Kidney (tissue), 14 donors: ENCODE results near the gene RNF8. TPM values are rescaled to one million over a fixed set of nuclear protein-coding genes. Genes with fewer than 3 reads are reported as not detected.

ENCODE experiments used
- DNase-seq, 5 donors: peaks; one replicate each; pipeline ENCODE4 v3.0.0-alpha.2; 2013 to 2020
- FAIRE-seq: peaks from 2 replicates; lab custom pipeline; 2012; peaks lifted over from hg19 to GRCh38; lab: Jason Lieb, UNC
- H3K27ac ChIP-seq, 2 donors: one replicate each; pipeline ENCODE4 v1.7.0; 2013; ENCODE audit warnings: low read depth in 2 of 2, low read length in 2 of 2, inconsistent platforms in 1 of 2
- H3K27me3 ChIP-seq: one replicate; pipeline ENCODE4 v1.7.1; 2013; ENCODE audit warnings: low read length, inconsistent platforms; ENCODE audit not compliant: control insufficient read depth, insufficient read depth
- H3K36me3 ChIP-seq, 3 donors: one replicate each; pipeline versions ENCODE4 v1.7.0 to v1.7.1; 2013; ENCODE audit warnings: low read length in 3 of 3, control low read depth in 1 of 3, inconsistent platforms in 1 of 3; ENCODE audit not compliant: insufficient read depth in 3 of 3, control insufficient read depth in 2 of 3
- H3K4me1 ChIP-seq, 3 donors: one replicate each; pipeline versions ENCODE4 v1.7.0 to v1.7.1; 2013; ENCODE audit warnings: low read length in 3 of 3, inconsistent platforms in 1 of 3, low read depth in 1 of 3; ENCODE audit not compliant: control insufficient read depth in 2 of 3, insufficient read depth in 2 of 3
- H3K4me3 ChIP-seq, 3 donors: one replicate each; pipeline versions ENCODE4 v1.7.0 to v1.8.1; 2013; ENCODE audit warnings: low read length in 3 of 3, control low read depth in 1 of 3, inconsistent platforms in 1 of 3
- H3K9ac ChIP-seq, 3 donors: one replicate each; pipeline versions ENCODE4 v1.7.0 to v1.7.1; 2013; ENCODE audit warnings: low read length in 3 of 3, control low read depth in 1 of 3, inconsistent platforms in 1 of 3
- H3K9me3 ChIP-seq, 3 donors: one replicate each; pipeline versions ENCODE4 v1.7.0 to v1.7.1; 2013; ENCODE audit warnings: low read length in 3 of 3, control low read depth in 1 of 3, inconsistent platforms in 1 of 3; ENCODE audit not compliant: control insufficient read depth in 2 of 3, insufficient read depth in 1 of 3
- intact Hi-C: fragments of 100-400 bp; cut with DNase I; formaldehyde crosslinking; loops from one replicate; pipeline ENCODE4 v1.11.1; 2022
- polyA plus RNA-seq: library from polyadenylated mRNA; stranded (reverse); fragments of 350-450 nt; fragmentation: Illumina TruSeq; extraction: RNeasy Lipid Tissue Mini Kit (QIAGEN cat#74804); gene quantifications from one replicate; pipeline ENCODE4 v1.2.3, GENCODE V29; 2014; ENCODE audit warnings: low read depth, low replicate concordance; ENCODE audit not compliant: insufficient read depth
- total RNA-seq: library from RNA; stranded (reverse); fragmentation: NEBNext Ultra II Directional; extraction: Animal tissue kit (Norgen Biotek cat#: 25700); gene quantifications from one replicate; pipeline ENCODE4 v1.2.1, GENCODE V29; 2021
- TF ChIP-seq, protein P1 (sequence below): IDR thresholded peaks from 3 replicates; pipeline ENCODE4 v1.5.1; 2012; ENCODE audit warnings: mild to moderate bottlenecking, moderate library complexity, borderline replicate concordance; ENCODE audit not compliant: insufficient read depth; ENCODE audit errors: extremely low read depth
- donor health status: control.
- donor health status: control.
- donor health status: control.
- donor health status: control.
- donor health status: control.
- donor health status: DM: yes; HTN: yes; CAD: no.
- donor health status: Normal renal cell carcinoma (clear cell type).

Gene RNF8
- total and polyA plus RNA-seq, 2 donors from 2014 or later, result 18.4 to 18.5 TPM

DNA sequence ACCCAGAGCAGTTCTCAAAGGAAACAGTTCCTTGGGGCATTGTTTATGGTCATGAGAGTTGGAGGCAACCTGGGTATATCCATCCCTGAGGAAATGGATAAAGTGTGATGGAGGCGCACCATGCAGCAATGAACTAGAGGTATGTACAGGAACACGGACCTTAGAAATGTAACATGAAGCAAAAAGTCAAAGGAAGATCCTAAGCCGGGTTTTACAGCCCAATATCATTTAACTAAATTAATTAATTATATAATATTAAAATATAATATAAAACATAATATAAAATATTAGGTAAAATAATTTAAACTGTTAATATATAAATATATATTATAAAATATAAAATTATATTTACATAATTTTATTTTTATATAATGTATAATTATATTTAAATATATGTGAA, 44.1 kb upstream of the RNF8 start:
- DNase-seq, result no peak
- no peak overlapping the region for H3K27ac ChIP-seq
- H3K9me3 ChIP-seq, result no peaks in the 10 kb centered on the region
- peak; percentile 98 for FAIRE-seq
- H3K9ac ChIP-seq, result no peak overlapping the region
- TF ChIP-seq, protein P1, sequence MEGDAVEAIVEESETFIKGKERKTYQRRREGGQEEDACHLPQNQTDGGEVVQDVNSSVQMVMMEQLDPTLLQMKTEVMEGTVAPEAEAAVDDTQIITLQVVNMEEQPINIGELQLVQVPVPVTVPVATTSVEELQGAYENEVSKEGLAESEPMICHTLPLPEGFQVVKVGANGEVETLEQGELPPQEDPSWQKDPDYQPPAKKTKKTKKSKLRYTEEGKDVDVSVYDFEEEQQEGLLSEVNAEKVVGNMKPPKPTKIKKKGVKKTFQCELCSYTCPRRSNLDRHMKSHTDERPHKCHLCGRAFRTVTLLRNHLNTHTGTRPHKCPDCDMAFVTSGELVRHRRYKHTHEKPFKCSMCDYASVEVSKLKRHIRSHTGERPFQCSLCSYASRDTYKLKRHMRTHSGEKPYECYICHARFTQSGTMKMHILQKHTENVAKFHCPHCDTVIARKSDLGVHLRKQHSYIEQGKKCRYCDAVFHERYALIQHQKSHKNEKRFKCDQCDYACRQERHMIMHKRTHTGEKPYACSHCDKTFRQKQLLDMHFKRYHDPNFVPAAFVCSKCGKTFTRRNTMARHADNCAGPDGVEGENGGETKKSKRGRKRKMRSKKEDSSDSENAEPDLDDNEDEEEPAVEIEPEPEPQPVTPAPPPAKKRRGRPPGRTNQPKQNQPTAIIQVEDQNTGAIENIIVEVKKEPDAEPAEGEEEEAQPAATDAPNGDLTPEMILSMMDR, result no peak
- no peak overlapping the region for H3K4me3 ChIP-seq
- intact Hi-C loops, result no loop called here
- no peaks in the 10 kb centered on the region for H3K27me3 ChIP-seq
- H3K36me3 ChIP-seq, result peaks cover 0 to 35% (median 18%) of the 10 kb centered on the region in 3 donors
- no peaks in the 10 kb centered on the region for H3K4me1 ChIP-seq

- no peak for DNase-seq
- Histone ChIP-seq H3K36me3 (peaks cover 2 to 36% (median 19%) of the 10 kb centered on the region in 3 donors), H3K9ac (no peak overlapping the region), H3K4me1 (no peaks in the 10 kb centered on the region), H3K4me3 (no peak overlapping the region), H3K27ac (no peak overlapping the region), H3K27me3 (no peaks in the 10 kb centered on the region), H3K9me3 (no peaks in the 10 kb centered on the region)
- no peak for FAIRE-seq
- TF ChIP-seq, protein P1, result no peak
- intact Hi-C loops, result no loop called here
Measured at GRCh38 chr6:37310966-37311365, 42.8 kb upstream of the RNF8 start.

DNA sequence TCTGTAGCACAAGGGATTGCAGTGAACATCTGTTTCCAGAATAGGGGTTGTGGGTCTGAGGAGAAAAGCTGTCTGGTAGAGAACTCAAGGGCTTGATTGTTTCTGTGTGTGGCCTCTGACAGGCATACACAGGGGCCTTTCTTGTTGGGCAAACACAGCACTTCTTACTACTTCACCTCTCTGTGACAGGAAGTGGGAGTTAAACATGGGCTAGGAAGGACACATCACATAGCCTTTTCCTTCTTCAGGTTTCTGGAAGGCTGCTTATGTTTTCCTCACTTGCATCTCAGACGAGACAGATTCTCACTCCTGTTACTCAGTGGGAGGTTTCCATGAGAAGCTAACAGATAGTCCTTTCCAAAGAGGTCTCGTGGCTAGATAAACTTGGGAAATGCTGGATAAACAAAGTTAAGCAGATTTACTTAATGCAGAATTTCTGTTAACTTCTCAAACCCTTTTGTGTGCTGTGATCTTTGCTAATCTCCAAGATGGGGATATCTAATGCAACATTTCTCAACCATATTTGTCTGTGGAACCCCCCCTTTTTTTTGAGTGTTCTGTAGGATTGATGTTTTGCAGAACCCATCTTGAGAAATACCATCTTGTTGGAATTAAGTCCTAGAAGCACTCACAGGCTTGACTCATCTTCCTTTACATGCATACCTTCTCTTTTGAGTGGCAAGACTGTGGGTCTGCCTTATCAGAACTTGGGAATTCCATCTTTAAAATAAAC, 41.9 kb upstream of the RNF8 start:
- Histone ChIP-seq H3K9me3 (no peaks in the 10 kb centered on the region), H3K27me3 (no peaks in the 10 kb centered on the region), H3K4me3 (no peak overlapping the region), H3K4me1 (no peaks in the 10 kb centered on the region), H3K27ac (no peak overlapping the region), H3K36me3 (peaks cover 5 to 41% (median 23%) of the 10 kb centered on the region in 3 donors), H3K9ac (no peak overlapping the region)
- intact Hi-C loops, result no loop called here
- no peak for FAIRE-seq
- TF ChIP-seq, protein P1, result no peak
- DNase-seq, result no peak
